Measurements from ENCODE around the gene BTBD9.

Gene BTBD9

DNA sequence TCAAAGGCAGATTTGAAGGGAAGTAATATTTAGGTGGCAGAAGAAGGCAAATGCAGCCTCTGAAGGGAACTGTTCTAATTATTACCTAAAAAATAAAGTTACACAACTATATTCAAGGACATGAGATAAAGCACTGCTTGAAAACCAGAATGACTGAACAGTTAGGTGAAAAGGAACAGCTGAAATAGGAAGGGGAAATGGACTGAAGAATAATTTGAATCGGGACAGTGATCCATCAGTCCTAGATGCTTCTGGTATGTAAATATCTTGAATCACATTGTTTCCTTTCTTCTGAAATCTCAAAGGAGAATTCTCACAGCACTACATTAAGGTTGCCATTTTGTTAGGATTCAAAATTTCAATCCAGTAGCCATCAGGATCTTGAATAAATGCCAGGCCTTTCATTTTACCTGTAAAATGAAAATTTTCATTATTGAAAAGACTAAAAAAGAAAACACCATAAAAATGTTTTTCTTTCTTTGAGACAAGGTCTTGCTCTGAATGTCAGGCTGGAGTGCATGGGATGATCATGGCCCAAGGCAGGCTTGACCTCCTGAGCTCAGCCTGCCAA, 37.3 kb upstream of the BTBD9 start:
- H3F3A ChIP-seq (ENCODE audit: control insufficient read depth, insufficient read depth): peaks cover 13% of the 10 kb centered on the region
- H3K79me2 ChIP-seq (ENCODE audit: control insufficient read depth, low read length): no peaks in the 10 kb centered on the region
- H3K36me3 ChIP-seq (ENCODE audit: control insufficient read depth, low read length): peaks cover 67% of the 10 kb centered on the region
- no peak overlapping the region for H3K4me3 ChIP-seq (ENCODE audit: low read length)
- no peak overlapping the region for H3K27ac ChIP-seq (ENCODE audit: low read depth, low read length)
- no peaks in the 10 kb centered on the region for H3K9me3 ChIP-seq (ENCODE audit: control insufficient read depth, insufficient read depth, low read length)
- H3K4me1 ChIP-seq (ENCODE audit: control insufficient read depth, low read length): peaks cover 14% of the 10 kb centered on the region
- no peak overlapping the region for H3K4me2 ChIP-seq (ENCODE audit: low read length)
- H3K9me2 ChIP-seq (replicated peaks; ENCODE audit: control insufficient read depth, low read length): no peaks in the 10 kb centered on the region
- TF ChIP-seq, protein P1, sequence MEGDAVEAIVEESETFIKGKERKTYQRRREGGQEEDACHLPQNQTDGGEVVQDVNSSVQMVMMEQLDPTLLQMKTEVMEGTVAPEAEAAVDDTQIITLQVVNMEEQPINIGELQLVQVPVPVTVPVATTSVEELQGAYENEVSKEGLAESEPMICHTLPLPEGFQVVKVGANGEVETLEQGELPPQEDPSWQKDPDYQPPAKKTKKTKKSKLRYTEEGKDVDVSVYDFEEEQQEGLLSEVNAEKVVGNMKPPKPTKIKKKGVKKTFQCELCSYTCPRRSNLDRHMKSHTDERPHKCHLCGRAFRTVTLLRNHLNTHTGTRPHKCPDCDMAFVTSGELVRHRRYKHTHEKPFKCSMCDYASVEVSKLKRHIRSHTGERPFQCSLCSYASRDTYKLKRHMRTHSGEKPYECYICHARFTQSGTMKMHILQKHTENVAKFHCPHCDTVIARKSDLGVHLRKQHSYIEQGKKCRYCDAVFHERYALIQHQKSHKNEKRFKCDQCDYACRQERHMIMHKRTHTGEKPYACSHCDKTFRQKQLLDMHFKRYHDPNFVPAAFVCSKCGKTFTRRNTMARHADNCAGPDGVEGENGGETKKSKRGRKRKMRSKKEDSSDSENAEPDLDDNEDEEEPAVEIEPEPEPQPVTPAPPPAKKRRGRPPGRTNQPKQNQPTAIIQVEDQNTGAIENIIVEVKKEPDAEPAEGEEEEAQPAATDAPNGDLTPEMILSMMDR (IDR thresholded peaks at IDR 0.05; ENCODE audit: low read depth, low read length, poor library complexity, severe bottlenecking): no peak
- no peak for TF ChIP-seq EZH2phosphoT487 (IDR thresholded peaks at IDR 0.05; ENCODE audit: borderline replicate concordance, low read length)
- H3K27me3 ChIP-seq (ENCODE audit: control insufficient read depth, low read length): no peaks in the 10 kb centered on the region
- H4K20me1 ChIP-seq (ENCODE audit: control insufficient read depth, insufficient read depth, low read depth, low read length): no peaks in the 10 kb centered on the region

DNA sequence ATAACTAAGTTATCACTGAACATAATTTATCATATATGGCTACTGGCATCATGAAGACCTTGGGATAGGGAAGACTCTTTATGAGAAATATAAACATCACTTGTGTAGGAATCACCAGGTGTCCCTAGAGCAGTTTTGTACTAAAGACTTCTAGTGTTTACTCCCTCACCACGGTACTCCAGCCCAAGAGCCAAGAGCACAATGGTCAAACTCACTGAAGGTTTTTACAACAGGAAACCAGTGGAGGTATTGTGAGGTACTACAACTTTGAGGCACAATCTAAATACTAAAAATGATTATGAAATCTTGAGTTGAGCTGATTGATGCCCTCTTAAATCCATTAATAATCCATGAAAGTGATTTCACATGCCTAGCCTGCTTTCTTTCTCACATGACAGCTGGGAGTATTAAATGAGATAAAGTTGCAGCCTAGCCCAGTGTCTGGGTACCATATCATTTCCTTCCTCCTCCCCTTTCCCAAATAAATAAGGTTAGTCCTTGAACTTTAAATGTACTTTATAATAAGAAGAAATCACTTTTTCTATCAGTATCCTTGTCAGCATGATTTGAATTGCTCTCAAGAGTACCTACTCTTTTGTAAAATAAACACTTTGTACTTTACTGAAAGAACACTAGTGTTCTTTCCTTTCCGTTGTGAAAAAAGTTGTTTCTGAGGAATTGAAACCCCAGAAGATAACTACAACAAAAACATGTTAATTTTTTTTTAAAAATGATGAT, 36.7 kb upstream of the BTBD9 start:
- Histone ChIP-seq H3F3A (ENCODE audit: control insufficient read depth, insufficient read depth) (peaks cover 12% of the 10 kb centered on the region), H3K4me1 (ENCODE audit: control insufficient read depth, low read length) (peaks cover 14% of the 10 kb centered on the region), H3K4me2 (ENCODE audit: low read length) (no peak overlapping the region), H3K36me3 (ENCODE audit: control insufficient read depth, low read length) (peaks cover 60% of the 10 kb centered on the region), H3K79me2 (ENCODE audit: control insufficient read depth, low read length) (no peaks in the 10 kb centered on the region), H3K4me3 (ENCODE audit: low read length) (no peak overlapping the region), H3K27me3 (ENCODE audit: control insufficient read depth, low read length) (no peaks in the 10 kb centered on the region), H3K27ac (ENCODE audit: low read depth, low read length) (no peak overlapping the region), H3K9me3 (ENCODE audit: control insufficient read depth, insufficient read depth, low read length) (no peaks in the 10 kb centered on the region), H3K9me2 (replicated peaks; ENCODE audit: control insufficient read depth, low read length) (no peaks in the 10 kb centered on the region), H4K20me1 (ENCODE audit: control insufficient read depth, insufficient read depth, low read depth, low read length) (no peaks in the 10 kb centered on the region)
- TF ChIP-seq, protein P1 (IDR thresholded peaks at IDR 0.05; ENCODE audit: low read depth, low read length, poor library complexity, severe bottlenecking): no peak
- TF ChIP-seq EZH2phosphoT487 (IDR thresholded peaks at IDR 0.05; ENCODE audit: borderline replicate concordance, low read length): no peak

DNA sequence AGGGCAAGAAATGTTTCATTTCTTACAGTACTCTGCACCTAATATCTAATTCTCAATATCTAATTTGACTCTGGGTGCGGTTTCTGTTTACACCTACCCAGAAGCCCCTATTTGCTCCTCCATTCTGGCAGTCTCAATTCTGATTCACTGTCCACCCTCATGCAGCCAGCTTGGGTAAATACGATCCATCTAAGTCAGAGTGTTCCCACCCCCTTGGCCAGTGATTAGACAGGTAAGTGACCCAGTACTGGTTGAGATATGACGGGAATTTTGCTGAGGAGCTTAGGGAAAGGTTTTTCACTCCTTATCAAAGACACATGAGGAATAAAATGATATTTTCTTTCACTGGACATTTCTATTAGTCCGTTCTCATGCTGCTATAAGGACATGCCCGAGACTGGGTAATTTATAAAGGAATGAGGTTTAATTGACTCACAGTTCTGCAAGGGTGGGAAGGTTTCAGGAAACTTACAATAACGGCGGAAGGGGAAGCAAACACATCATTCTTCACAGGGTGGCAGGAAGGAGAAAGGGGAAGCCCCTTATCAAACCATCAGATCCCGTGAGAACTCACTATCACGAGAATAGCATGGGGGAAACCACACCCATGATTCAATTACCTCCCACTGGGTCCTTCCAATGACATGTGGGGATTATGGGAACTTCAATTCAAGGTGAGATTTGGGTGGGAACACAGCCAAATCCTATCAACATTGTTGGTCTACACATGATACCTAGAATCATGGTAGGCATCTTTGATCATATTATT, 33.9 kb upstream of the BTBD9 start:
- peaks cover 42% of the 10 kb centered on the region for H3K36me3 ChIP-seq (ENCODE audit: control insufficient read depth, low read length)
- H3K4me3 ChIP-seq (ENCODE audit: low read length): no peak overlapping the region
- H4K20me1 ChIP-seq (ENCODE audit: control insufficient read depth, insufficient read depth, low read depth, low read length): no peaks in the 10 kb centered on the region
- H3K9me2 ChIP-seq (replicated peaks; ENCODE audit: control insufficient read depth, low read length): no peaks in the 10 kb centered on the region
- no peaks in the 10 kb centered on the region for H3K27me3 ChIP-seq (ENCODE audit: control insufficient read depth, low read length)
- peak overlapping the region; percentile 12 for H3K4me2 ChIP-seq (ENCODE audit: low read length)
- H3K79me2 ChIP-seq (ENCODE audit: control insufficient read depth, low read length): no peaks in the 10 kb centered on the region
- TF ChIP-seq EZH2phosphoT487 (IDR thresholded peaks at IDR 0.05; ENCODE audit: borderline replicate concordance, low read length): no peak
- TF ChIP-seq, protein P1 (IDR thresholded peaks at IDR 0.05; ENCODE audit: low read depth, low read length, poor library complexity, severe bottlenecking): no peak
- peaks cover 14% of the 10 kb centered on the region for H3K4me1 ChIP-seq (ENCODE audit: control insufficient read depth, low read length)
- no peaks in the 10 kb centered on the region for H3K9me3 ChIP-seq (ENCODE audit: control insufficient read depth, insufficient read depth, low read length)
- peaks cover 10% of the 10 kb centered on the region for H3F3A ChIP-seq (ENCODE audit: control insufficient read depth, insufficient read depth)
- H3K27ac ChIP-seq (ENCODE audit: low read depth, low read length): no peak overlapping the region

All from DOHH2 (cell line).